ENCODE data around the gene HDX. TPM values are rescaled to one million over a fixed set of nuclear protein-coding genes. Genes with fewer than 3 reads are reported as not detected.
A peak's percentile ranks its signal among the peaks of the same experiment; 100 is the strongest.

Gene HDX
- total RNA-seq, 4 donors from 2014 or later, result 0.59 to 1.9 (median 1.1) TPM; not detected in 1

DNA sequence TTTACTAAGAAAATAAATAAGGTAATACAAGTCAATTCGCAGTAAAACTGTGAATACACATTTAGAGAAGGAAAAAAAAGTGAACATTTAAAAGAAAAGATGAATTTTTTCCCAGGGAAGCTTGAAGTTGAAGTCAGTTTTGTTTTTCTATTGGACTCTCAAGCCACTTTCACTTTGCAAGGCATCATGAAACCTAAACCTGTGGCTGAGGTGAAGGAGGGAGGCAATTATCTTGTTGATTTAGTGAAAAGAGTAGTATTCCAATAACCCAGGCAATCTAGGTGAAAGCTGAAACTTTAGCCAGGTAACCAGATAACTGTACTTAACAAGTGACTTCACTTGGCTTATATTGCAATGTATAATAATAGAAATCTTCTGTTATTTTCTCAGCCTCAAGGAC, 138.6 kb downstream of the HDX start:
- Histone ChIP-seq H3K4me1 (peaks cover 2 to 5% of the 10 kb centered on the region in 2 donors), H3K27me3 (no peaks in the 10 kb centered on the region), H3K4me3 (peak overlapping the region in 1 of 4 donors; percentile 20), H3K36me3 (no peaks in the 10 kb centered on the region), H3K27ac (no peak overlapping the region), H3K9me3 (no peaks in the 10 kb centered on the region)
- no peak for TF ChIP-seq POLR2A (IDR thresholded peaks at IDR 0.05)
- TF ChIP-seq, protein P1, sequence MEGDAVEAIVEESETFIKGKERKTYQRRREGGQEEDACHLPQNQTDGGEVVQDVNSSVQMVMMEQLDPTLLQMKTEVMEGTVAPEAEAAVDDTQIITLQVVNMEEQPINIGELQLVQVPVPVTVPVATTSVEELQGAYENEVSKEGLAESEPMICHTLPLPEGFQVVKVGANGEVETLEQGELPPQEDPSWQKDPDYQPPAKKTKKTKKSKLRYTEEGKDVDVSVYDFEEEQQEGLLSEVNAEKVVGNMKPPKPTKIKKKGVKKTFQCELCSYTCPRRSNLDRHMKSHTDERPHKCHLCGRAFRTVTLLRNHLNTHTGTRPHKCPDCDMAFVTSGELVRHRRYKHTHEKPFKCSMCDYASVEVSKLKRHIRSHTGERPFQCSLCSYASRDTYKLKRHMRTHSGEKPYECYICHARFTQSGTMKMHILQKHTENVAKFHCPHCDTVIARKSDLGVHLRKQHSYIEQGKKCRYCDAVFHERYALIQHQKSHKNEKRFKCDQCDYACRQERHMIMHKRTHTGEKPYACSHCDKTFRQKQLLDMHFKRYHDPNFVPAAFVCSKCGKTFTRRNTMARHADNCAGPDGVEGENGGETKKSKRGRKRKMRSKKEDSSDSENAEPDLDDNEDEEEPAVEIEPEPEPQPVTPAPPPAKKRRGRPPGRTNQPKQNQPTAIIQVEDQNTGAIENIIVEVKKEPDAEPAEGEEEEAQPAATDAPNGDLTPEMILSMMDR (IDR thresholded peaks at IDR 0.05 in 4 of 5, conservative IDR thresholded peaks at IDR 0.05 in 1 of 5), result no peak
- intact Hi-C loops (cut with DNase I; ENCODE audit: low total_unique reads), result no loop called here
- ATAC-seq, result no peak
- in situ Hi-C loops (cut with MboI; ENCODE audit: low sequenced_read_pairs in 4 of 4), result no loop called here
- DNase-seq, result no peak

DNA sequence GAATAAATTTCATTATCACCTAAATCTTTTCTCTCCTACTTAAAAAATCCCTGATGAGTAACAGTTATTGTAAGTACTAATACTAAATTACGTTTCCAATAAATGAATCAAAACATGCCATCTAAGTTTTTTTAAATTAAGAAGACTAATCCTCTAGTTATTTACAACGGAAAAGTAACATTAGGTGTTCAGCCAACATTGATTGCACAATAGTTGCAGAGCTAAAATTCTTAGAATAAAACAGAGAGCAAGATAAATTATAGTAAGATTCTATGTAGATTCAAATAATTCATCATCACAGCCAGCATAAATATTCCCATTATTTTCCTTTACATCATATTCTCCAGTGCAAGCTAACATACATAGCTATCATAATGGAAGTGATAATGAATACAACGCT, 139.2 kb downstream of the HDX start:
- no peak for ATAC-seq
- no peaks in the 10 kb centered on the region for H3K36me3 ChIP-seq

DNA sequence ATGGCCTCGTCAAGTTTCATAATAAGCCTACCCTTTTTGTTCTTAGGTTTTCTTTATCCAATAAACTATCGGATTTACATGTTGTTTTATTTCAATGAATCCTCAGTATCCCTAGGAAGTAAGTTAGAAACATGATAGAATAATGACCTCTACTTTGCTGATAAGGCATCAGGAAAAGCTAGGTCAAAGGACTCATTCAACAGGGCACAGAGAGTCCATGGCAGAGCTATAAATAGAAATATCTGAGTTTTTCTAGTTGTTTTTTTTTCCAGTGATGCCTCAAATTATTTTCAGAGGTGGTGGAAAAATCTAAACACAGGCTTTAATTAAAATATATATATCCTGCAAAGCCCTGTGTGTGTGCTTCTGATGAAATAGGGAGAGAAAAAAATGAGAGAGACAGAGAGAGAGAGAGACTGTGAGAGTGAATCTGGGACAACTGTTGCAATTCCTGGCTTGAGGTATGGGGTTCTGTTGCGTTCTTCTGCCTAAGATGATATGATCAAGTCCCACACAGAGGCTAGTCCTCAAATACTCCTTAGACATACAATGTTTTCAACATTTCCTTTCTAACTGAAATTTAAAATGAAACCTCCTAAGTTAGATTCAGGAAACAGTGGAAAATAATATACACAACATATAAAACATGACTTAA, 139.9 kb downstream of the HDX start:
- ATAC-seq, result peak in 1 of 2 donors; percentile 46
- Histone ChIP-seq H3K9me3 (no peaks in the 10 kb centered on the region), H3K4me3 (no peak overlapping the region), H3K27ac (no peak overlapping the region), H3K27me3 (no peaks in the 10 kb centered on the region), H3K36me3 (no peaks in the 10 kb centered on the region), H3K4me1 (peaks cover 2 to 5% of the 10 kb centered on the region in 2 donors)
- TF ChIP-seq, protein P1 (IDR thresholded peaks at IDR 0.05 in 4 of 5, conservative IDR thresholded peaks at IDR 0.05 in 1 of 5), result no peak
- no peak for TF ChIP-seq POLR2A (IDR thresholded peaks at IDR 0.05)
- in situ Hi-C loops (cut with MboI; ENCODE audit: low sequenced_read_pairs in 4 of 4) (no loop called here), intact Hi-C loops (cut with DNase I; ENCODE audit: low total_unique reads) (no loop called here)
- DNase-seq, result peak in 1 of 2 donors; percentile 7

More for the DNA sequence above, 139.2 kb downstream of the HDX start:
- intact Hi-C loops (cut with DNase I; ENCODE audit: low total_unique reads), result no loop called here
- no peak for DNase-seq
- in situ Hi-C loops (cut with MboI; ENCODE audit: low sequenced_read_pairs in 4 of 4), result no loop called here
- Histone ChIP-seq H3K27ac (no peak overlapping the region), H3K4me3 (peak overlapping the region in 1 of 4 donors; percentile 20), H3K9me3 (no peaks in the 10 kb centered on the region), H3K27me3 (no peaks in the 10 kb centered on the region), H3K4me1 (peaks cover 2 to 5% of the 10 kb centered on the region in 2 donors)
- TF ChIP-seq, protein P1 (IDR thresholded peaks at IDR 0.05 in 4 of 5, conservative IDR thresholded peaks at IDR 0.05 in 1 of 5), result no peak
- no peak for TF ChIP-seq POLR2A (IDR thresholded peaks at IDR 0.05)

DNA sequence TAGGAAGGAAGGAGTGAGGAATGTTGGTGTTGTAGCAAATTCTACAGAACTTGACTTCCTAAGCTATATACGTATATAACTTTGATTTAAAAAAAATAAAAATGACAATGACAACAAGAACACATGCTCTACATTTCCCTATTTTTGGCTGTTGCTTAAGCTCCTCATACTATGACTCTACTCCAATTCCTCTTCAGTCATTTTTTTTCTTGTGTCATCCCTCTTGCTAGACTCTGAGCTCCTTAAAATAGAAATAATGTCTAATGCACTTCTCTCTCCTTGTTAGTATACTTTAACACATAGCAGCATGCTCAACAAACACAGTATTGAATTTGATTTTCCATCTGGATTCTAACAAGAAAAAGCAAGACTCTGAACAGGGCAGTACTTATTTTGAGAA, 144.0 kb downstream of the HDX start:
- Histone ChIP-seq H3K27me3 (no peaks in the 10 kb centered on the region), H3K4me1 (peaks cover 0 to 5% of the 10 kb centered on the region in 2 donors), H3K36me3 (no peaks in the 10 kb centered on the region), H3K9me3 (no peaks in the 10 kb centered on the region), H3K4me3 (no peak overlapping the region), H3K27ac (no peak overlapping the region)
- TF ChIP-seq POLR2A (IDR thresholded peaks at IDR 0.05), result no peak
- TF ChIP-seq, protein P1 (IDR thresholded peaks at IDR 0.05 in 4 of 5, conservative IDR thresholded peaks at IDR 0.05 in 1 of 5), result no peak
- in situ Hi-C loops (cut with MboI; ENCODE audit: low sequenced_read_pairs in 4 of 4) (no loop called here), intact Hi-C loops (cut with DNase I; ENCODE audit: low total_unique reads) (no loop called here)
- no peak for ATAC-seq
- no peak for DNase-seq
